Left ventricle myocardium inferior (tissue), 1 donor: ENCODE results near the gene CHRDL2. TPM values are rescaled to one million over a fixed set of nuclear protein-coding genes. Genes with fewer than 3 reads are reported as not detected.
A peak's percentile ranks its signal among the peaks of the same experiment; 100 is the strongest.

ENCODE experiments used
- DNase-seq: peaks from one replicate; pipeline ENCODE4 v3.0.0-alpha.2; 2020
- H3K27ac ChIP-seq: fragments of 200-600 bp; replicated peaks from 2 replicates; pipeline ENCODE4 v1.8.0; 2021
- H3K27me3 ChIP-seq: fragments of 200-600 bp; 2 replicates; pipeline ENCODE4 v1.8.0; 2021; ENCODE audit warnings: low read depth
- H3K36me3 ChIP-seq: fragments of 200-600 bp; 2 replicates; pipeline ENCODE4 v1.8.0; 2021
- H3K4me1 ChIP-seq: fragments of 200-600 bp; 2 replicates; pipeline ENCODE4 v1.8.0; 2021
- H3K4me3 ChIP-seq: fragments of 200-600 bp; 2 replicates; pipeline ENCODE4 v1.8.0; 2021; ENCODE audit warnings: mild to moderate bottlenecking, moderate library complexity
- H3K9me3 ChIP-seq: fragments of 200-600 bp; replicated peaks from 2 replicates; pipeline ENCODE4 v1.8.0; 2021
- CTCF ChIP-seq: fragments of 200-600 bp; IDR thresholded peaks from 2 replicates; pipeline ENCODE4 v1.8.0; 2021; ENCODE audit warnings: antibody characterized with exemption, mild to moderate bottlenecking, borderline replicate concordance
- intact Hi-C: fragments of 100-400 bp; cut with micrococcal nuclease; formaldehyde crosslinking; loops from one replicate; pipeline ENCODE4 v1.11.0; 2022
- long read RNA-seq: library from polyadenylated mRNA; unstranded; transcript quantifications from one replicate; pipeline ENCODE4 v2.0.0, GENCODE V29; 2021
- total RNA-seq: library from RNA; stranded (reverse); fragmentation: NEBNext Ultra II Directional; extraction: Animal tissue kit (Norgen Biotek cat#: 25700); gene quantifications from one replicate; pipeline ENCODE4 v1.2.1, GENCODE V29; 2021
- donor health status: DM: no; HTN: yes; CAD: no; lungs with severe emphysema.

The CHRDL2 gene
- 6.5 TPM for total RNA-seq
- long read RNA-seq, transcript CHRDL2-201 (12 exons, 1,712 nt): major isoform, 5 of 7 reads
- long read RNA-seq, partial matches to known transcripts: 1 of 7 reads
- long read RNA-seq, other reads (novel, unspliced or antisense): 0 of 7 reads

- Histone ChIP-seq H3K4me3 (peak within 1 kb of the TSS; percentile 63), H3K4me1 (peaks cover 8% of the 10 kb centered on the region), H3K27me3 (peaks cover 63% of the 10 kb centered on the region), H3K36me3 (no peaks in the 10 kb centered on the region), H3K27ac (no peak within 1 kb of the TSS), H3K9me3 (no peaks in the 10 kb centered on the region)
- DNase-seq: no peak
- no peak for TF ChIP-seq CTCF
- intact Hi-C loops: no loop called here
Measured at GRCh38 chr11:74731301-74732094, at the start of gene CHRDL2. Gene CHRDL2, minus strand, starts transcription at chr11:74731426. Its CDS starts 538 bp downstream, at chr11:74730888.

GRCh38 chr11:74780248-74781005 lies 49.2 kb upstream of the CHRDL2 start:
- DNase-seq: no peak
- Histone ChIP-seq H3K36me3 (no peaks in the 10 kb centered on the region), H3K9me3 (no peaks in the 10 kb centered on the region), H3K27ac (no peak overlapping the region), H3K4me1 (peaks cover 48% of the 10 kb centered on the region), H3K4me3 (no peak overlapping the region), H3K27me3 (no peaks in the 10 kb centered on the region)
- no peak for TF ChIP-seq CTCF
- intact Hi-C loops: no loop called here

GRCh38 chr11:74778581-74778980 lies 47.4 kb upstream of the CHRDL2 start:
- no peak for TF ChIP-seq CTCF
- Histone ChIP-seq H3K9me3 (no peaks in the 10 kb centered on the region), H3K36me3 (no peaks in the 10 kb centered on the region), H3K27ac (no peak overlapping the region), H3K4me1 (peaks cover 42% of the 10 kb centered on the region), H3K4me3 (no peak overlapping the region), H3K27me3 (no peaks in the 10 kb centered on the region)
- no peak for DNase-seq
- intact Hi-C loops: no loop called here

GRCh38 chr11:74777877-74778276 lies 46.7 kb upstream of the CHRDL2 start:
- peaks cover 35% of the 10 kb centered on the region for H3K4me1 ChIP-seq
- no peaks in the 10 kb centered on the region for H3K36me3 ChIP-seq
- TF ChIP-seq CTCF: no peak
- no peak overlapping the region for H3K27ac ChIP-seq
- intact Hi-C loops: no loop called here
- no peak overlapping the region for H3K4me3 ChIP-seq
- H3K9me3 ChIP-seq: no peaks in the 10 kb centered on the region
- no peaks in the 10 kb centered on the region for H3K27me3 ChIP-seq
- no peak for DNase-seq

GRCh38 chr11:74777038-74777437 lies 45.8 kb upstream of the CHRDL2 start:
- H3K36me3 ChIP-seq: no peaks in the 10 kb centered on the region
- DNase-seq: no peak
- no peaks in the 10 kb centered on the region for H3K9me3 ChIP-seq
- no peak overlapping the region for H3K4me3 ChIP-seq
- no peak for TF ChIP-seq CTCF
- no peaks in the 10 kb centered on the region for H3K27me3 ChIP-seq
- peaks cover 31% of the 10 kb centered on the region for H3K4me1 ChIP-seq
- intact Hi-C loops: no loop called here
- H3K27ac ChIP-seq: no peak overlapping the region
